Mesothelial cell of epicardium (in vitro differentiated cells): Measurements from ENCODE around the gene NBDY. TPM values are rescaled to one million over a fixed set of nuclear protein-coding genes. Genes with fewer than 3 reads are reported as not detected.
"Not testable (repeated sequence)": the region's sequence is repeated elsewhere in the genome, so short reads cannot be mapped to it uniquely, and the experiment has no call there.

Experiments used
- DNase-seq, 2 experiments: peaks; one replicate each; pipeline ENCODE4 v3.0.0; 2021; ENCODE audit warnings: low spot score in 2 of 2; ENCODE audit not compliant: unreplicated experiment in 2 of 2
- H3K27ac Mint-ChIP-seq: 2 replicates; pipeline ENCODE4 v1.8.0; 2021; ENCODE audit warnings: mixed read lengths
- H3K27me3 Mint-ChIP-seq: 2 replicates; pipeline ENCODE4 v1.8.0; 2021; ENCODE audit warnings: low read depth, mixed read lengths
- H3K36me3 Mint-ChIP-seq: 2 replicates; pipeline ENCODE4 v1.8.0; 2021; ENCODE audit warnings: mixed read lengths
- H3K4me1 Mint-ChIP-seq: 2 replicates; pipeline ENCODE4 v1.8.0; 2021; ENCODE audit warnings: mixed read lengths
- H3K4me3 Mint-ChIP-seq: 2 replicates; pipeline ENCODE4 v1.8.0; 2021; ENCODE audit warnings: mild to moderate bottlenecking, moderate library complexity, mixed read lengths
- H3K9me3 Mint-ChIP-seq: 2 replicates; pipeline ENCODE4 v1.8.0; 2021; ENCODE audit warnings: mixed read lengths
- CTCF ChIP-seq: fragments of 200-600 bp; sonication (generic); IDR thresholded peaks from one replicate; pipeline ENCODE4 v1.5.0; 2021; ENCODE audit warnings: antibody characterized with exemption; ENCODE audit not compliant: unreplicated experiment
- total RNA-seq: library from RNA; stranded (reverse); gene quantifications from 3 replicates; pipeline ENCODE4 v1.2.1, GENCODE V29; 2021

The NBDY gene
- total RNA-seq, 1 donor from 2014 or later = 48.4 TPM

GRCh38 chrX:56765811-56766553 lies 36.9 kb downstream of the NBDY start:
- no peak for DNase-seq
- no peaks in the 10 kb centered on the region for H3K27me3 Mint-ChIP-seq
- no peak for TF ChIP-seq CTCF
- H3K36me3 Mint-ChIP-seq = no peaks in the 10 kb centered on the region
- H3K4me1 Mint-ChIP-seq = peaks cover 14% of the 10 kb centered on the region
- H3K4me3 Mint-ChIP-seq = no peak overlapping the region
- H3K9me3 Mint-ChIP-seq = no peaks in the 10 kb centered on the region
- H3K27ac Mint-ChIP-seq = no peak overlapping the region

- TF ChIP-seq CTCF = no peak
- peak; percentile 5 to 17 for DNase-seq
- H3K36me3 Mint-ChIP-seq = no peaks in the 10 kb centered on the region
- H3K27me3 Mint-ChIP-seq = no peaks in the 10 kb centered on the region
- H3K4me1 Mint-ChIP-seq = peaks cover 14% of the 10 kb centered on the region
- H3K9me3 Mint-ChIP-seq = no peaks in the 10 kb centered on the region
- H3K4me3 Mint-ChIP-seq = peak overlapping the region; percentile 42
- H3K27ac Mint-ChIP-seq = no peak overlapping the region
Measured at GRCh38 chrX:56766554-56767347, 37.7 kb downstream of the NBDY start.

- H3K4me1 Mint-ChIP-seq = peaks cover 14% of the 10 kb centered on the region
- not testable (repeated sequence) for H3K27me3 Mint-ChIP-seq, H3K36me3 Mint-ChIP-seq, H3K27ac Mint-ChIP-seq, H3K9me3 Mint-ChIP-seq
- peak; percentile 9 to 25 for DNase-seq
- H3K4me3 Mint-ChIP-seq = peak overlapping the region; percentile 31
Measured at GRCh38 chrX:56767348-56768119, 38.5 kb downstream of the NBDY start.

- H3K9me3 Mint-ChIP-seq, DNase-seq, H3K27ac Mint-ChIP-seq, H3K4me3 Mint-ChIP-seq, H3K27me3 Mint-ChIP-seq, H3K36me3 Mint-ChIP-seq: not testable (repeated sequence)
- H3K4me1 Mint-ChIP-seq = peaks cover 14% of the 10 kb centered on the region
Measured at GRCh38 chrX:56768120-56768660, 39.1 kb downstream of the NBDY start.

GRCh38 chrX:56772675-56773521 lies 43.9 kb downstream of the NBDY start:
- not testable (repeated sequence) for H3K9me3 Mint-ChIP-seq, H3K27ac Mint-ChIP-seq, H3K27me3 Mint-ChIP-seq, DNase-seq, H3K4me3 Mint-ChIP-seq, H3K4me1 Mint-ChIP-seq, H3K36me3 Mint-ChIP-seq

GRCh38 chrX:56773522-56774060 lies 44.5 kb downstream of the NBDY start:
- H3K27ac Mint-ChIP-seq, DNase-seq, H3K4me1 Mint-ChIP-seq: not testable (repeated sequence)

GRCh38 chrX:56778099-56778923 lies 49.3 kb downstream of the NBDY start:
- H3K9me3 Mint-ChIP-seq, H3K27me3 Mint-ChIP-seq, H3K4me1 Mint-ChIP-seq: not testable (repeated sequence)

More at GRCh38 chrX:56773522-56774060, 44.5 kb downstream of the NBDY start:
- not testable (repeated sequence) for H3K9me3 Mint-ChIP-seq, H3K36me3 Mint-ChIP-seq, H3K4me3 Mint-ChIP-seq, H3K27me3 Mint-ChIP-seq

GRCh38 chrX:56778924-56779468 lies 50.0 kb downstream of the NBDY start:
- H3K4me3 Mint-ChIP-seq, H3K9me3 Mint-ChIP-seq, H3K4me1 Mint-ChIP-seq, H3K27me3 Mint-ChIP-seq, H3K36me3 Mint-ChIP-seq, H3K27ac Mint-ChIP-seq, DNase-seq: not testable (repeated sequence)

More at GRCh38 chrX:56778099-56778923, 49.3 kb downstream of the NBDY start:
- DNase-seq, H3K27ac Mint-ChIP-seq, H3K36me3 Mint-ChIP-seq, H3K4me3 Mint-ChIP-seq: not testable (repeated sequence)

- not testable (repeated sequence) for H3K4me3 Mint-ChIP-seq, H3K27ac Mint-ChIP-seq, DNase-seq, H3K4me1 Mint-ChIP-seq, H3K9me3 Mint-ChIP-seq, H3K27me3 Mint-ChIP-seq
- H3K36me3 Mint-ChIP-seq = peaks cover 11% of the 10 kb centered on the region
Measured at GRCh38 chrX:56780681-56781649, 51.9 kb downstream of the NBDY start.
